ENCODE results near the gene TBRG4.

TBRG4 gene

DNA sequence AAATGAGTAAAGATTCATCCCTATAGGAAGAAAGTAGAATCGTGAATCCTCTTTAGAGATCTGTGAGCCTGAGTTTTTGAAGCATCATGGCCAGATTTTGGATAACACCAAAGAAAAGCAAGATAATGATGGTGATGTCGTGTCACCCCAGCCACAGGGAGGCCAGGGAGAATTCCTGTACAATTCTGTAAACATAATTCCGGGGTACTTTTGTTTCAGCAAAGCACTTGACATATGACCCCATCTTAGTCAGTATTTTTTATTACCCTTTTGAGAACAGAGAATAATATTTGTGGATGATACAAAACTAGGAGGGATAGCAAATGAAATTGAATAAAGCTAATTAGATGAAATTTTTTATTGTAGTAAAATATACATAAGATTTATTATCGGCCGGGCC lies 56.5 kb downstream of the TBRG4 start:
- DNase-seq (ENCODE audit: low read depth in 2 of 2), result no peak

DNA sequence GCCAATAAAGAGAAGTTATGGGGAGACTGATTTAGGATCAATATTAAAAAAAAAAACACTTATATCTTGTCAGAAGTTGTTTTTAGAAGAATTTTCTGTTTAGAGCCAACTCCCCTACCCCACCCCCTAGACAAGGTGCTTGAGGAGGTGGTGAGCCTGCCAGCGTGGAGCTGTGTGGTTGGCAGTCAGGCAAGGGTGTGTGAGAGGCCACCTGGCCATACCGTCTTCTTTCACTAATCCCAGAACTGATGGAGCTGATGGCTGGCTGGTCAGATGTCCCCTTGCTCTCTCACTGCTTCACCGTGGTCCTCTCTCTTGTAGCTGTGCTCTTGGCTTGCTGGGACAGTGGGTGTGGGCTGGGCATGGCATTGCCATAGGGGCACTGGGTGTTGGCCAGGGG lies 57.1 kb downstream of the TBRG4 start:
- no peak for DNase-seq (ENCODE audit: low read depth in 2 of 2)

DNA sequence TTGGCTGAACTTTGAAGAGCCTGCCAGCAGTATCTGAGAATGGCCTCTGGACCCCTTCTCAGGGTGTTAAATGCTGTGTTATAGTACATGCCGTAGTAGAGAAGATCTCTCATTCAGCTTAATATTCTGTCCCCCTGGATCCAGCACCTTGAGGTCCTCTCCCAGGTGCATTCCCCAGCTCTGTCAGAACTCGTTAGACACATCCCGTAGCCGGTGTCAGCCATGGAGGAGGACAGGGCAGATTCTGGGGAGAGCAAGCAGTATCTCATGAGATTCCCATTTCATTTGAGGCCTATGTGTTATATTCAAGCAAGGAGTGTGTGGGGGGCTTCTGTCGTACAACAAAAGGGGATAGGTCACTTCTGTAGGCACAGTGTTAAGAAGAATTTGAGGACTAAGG lies 57.6 kb downstream of the TBRG4 start:
- no peak for DNase-seq (ENCODE audit: low read depth in 2 of 2)

DNA sequence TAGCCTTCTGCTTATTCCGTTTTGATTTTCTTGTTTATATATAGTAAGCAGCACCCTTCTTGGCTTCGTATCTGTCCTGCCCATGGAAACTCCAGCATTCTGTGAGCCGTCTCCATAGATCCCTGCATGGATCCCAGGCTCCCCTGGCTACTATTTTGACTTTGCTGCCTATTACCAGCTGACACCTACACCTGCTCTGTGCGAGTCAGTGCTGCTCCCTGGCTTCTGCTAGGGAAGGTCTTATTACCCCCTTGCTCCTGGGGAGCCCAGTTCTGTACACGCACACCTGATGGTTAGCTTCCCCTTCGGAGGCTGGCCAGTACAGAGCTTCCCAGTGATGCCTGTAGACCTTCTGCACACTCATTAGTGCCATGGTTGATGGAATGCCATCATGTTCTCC lies 58.1 kb downstream of the TBRG4 start:
- DNase-seq (ENCODE audit: low read depth in 2 of 2), result no peak

DNA sequence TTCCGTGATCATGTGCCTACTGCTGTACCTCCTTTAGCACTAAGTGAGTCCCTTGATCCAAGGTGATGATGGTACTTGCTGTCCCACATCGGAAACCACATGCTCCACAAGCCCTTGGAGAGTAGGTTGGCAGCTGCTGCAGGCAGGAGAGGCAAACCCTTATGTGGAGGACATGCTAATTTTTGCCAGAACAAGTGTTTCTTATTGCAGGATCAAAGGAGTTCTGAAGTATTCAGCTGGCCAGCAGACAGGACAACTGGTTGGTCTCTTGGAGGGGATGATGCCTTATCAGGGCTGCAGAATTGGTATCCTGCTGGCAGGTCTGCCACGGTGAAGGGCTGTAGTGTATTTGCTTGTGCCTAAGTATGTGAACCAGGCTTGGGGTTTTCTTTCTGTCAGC lies 59.5 kb downstream of the TBRG4 start:
- no peak for DNase-seq (ENCODE audit: low read depth in 2 of 2)

DNA sequence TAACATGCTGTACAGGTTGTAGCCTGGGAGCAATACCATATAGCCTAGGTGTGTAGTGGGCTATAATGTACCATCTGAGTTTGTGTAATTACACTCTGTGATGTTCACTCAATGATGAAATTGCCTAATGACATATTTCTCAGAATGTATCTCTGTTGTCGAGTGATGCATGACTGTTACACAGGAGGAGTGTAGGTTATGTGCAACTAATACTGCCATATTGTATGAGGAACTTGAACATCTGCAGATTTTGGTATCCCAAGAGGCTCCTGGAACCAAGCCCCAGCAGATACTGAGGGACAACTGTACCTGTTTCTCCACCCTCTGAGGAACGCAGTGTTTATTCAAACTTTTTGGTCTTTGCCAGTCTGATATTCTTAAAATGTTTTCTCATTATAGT lies 61.3 kb downstream of the TBRG4 start:
- DNase-seq (ENCODE audit: low read depth in 2 of 2), result no peak

All from stimulated activated CD4-positive, alpha-beta T cell treated with anti-CD3 and anti-CD28 coated beads, Interleukin-1b, Interleukin-23, amount 100 ng/mL, for 4 hours (primary cell).